GM18951 (cell line): ENCODE measurements around the gene GALNT17.

Source experiments
- POLR2A ChIP-seq: IDR thresholded peaks from 4 replicates; pipeline ENCODE4 v1.6.1; 2011; ENCODE audit warnings: mild to moderate bottlenecking; ENCODE audit not compliant: insufficient read length, insufficient read depth; ENCODE audit errors: extremely low read depth
- in situ Hi-C: fragments of 300-500 bp; cut with MboI; formaldehyde crosslinking; loops from one replicate; pipeline ENCODE4 v1.12.0; 2022; ENCODE audit warnings: low sequenced_read_pairs, mixed read lengths, inconsistent platforms; ENCODE audit not compliant: unreplicated experiment

Gene GALNT17

GRCh38 chr7:71363627-71364026, 231.7 kb downstream of the GALNT17 start:
- in situ Hi-C loops = no loop called here
- no peak for TF ChIP-seq POLR2A

- in situ Hi-C loops = no loop called here
- TF ChIP-seq POLR2A = no peak
These were observed 232.6 kb downstream of the GALNT17 start for GRCh38 chr7:71364551-71364950.

- no peak for TF ChIP-seq POLR2A
- in situ Hi-C loops = no loop called here
These were observed 241.0 kb downstream of the GALNT17 start for GRCh38 chr7:71372991-71373390.

GRCh38 chr7:71377062-71377461, 245.1 kb downstream of the GALNT17 start:
- TF ChIP-seq POLR2A = no peak
- in situ Hi-C loops = no loop called here

- no peak for TF ChIP-seq POLR2A
- in situ Hi-C loops = no loop called here
These were observed 245.5 kb downstream of the GALNT17 start for GRCh38 chr7:71377469-71377868.

- no peak for TF ChIP-seq POLR2A
- in situ Hi-C loops = no loop called here
These were observed 252.2 kb downstream of the GALNT17 start for GRCh38 chr7:71384094-71384493.

- TF ChIP-seq POLR2A = no peak
- in situ Hi-C loops = no loop called here
These were observed 253.4 kb downstream of the GALNT17 start for GRCh38 chr7:71385330-71385729.

GRCh38 chr7:71386152-71386785, 254.3 kb downstream of the GALNT17 start:
- no peak for TF ChIP-seq POLR2A
- in situ Hi-C loops = no loop called here

- TF ChIP-seq POLR2A = no peak
- in situ Hi-C loops = no loop called here
These were observed 256.2 kb downstream of the GALNT17 start for GRCh38 chr7:71388181-71388580.

GRCh38 chr7:71389976-71390375, 258.0 kb downstream of the GALNT17 start:
- in situ Hi-C loops = no loop called here
- TF ChIP-seq POLR2A = no peak

GRCh38 chr7:71393661-71394060, 261.7 kb downstream of the GALNT17 start:
- in situ Hi-C loops = no loop called here
- no peak for TF ChIP-seq POLR2A

- no peak for TF ChIP-seq POLR2A
- in situ Hi-C loops = no loop called here
These were observed 270.7 kb downstream of the GALNT17 start for GRCh38 chr7:71402684-71403083.

- in situ Hi-C loops = no loop called here
- no peak for TF ChIP-seq POLR2A
These were observed 271.4 kb downstream of the GALNT17 start for GRCh38 chr7:71403202-71403946.

GRCh38 chr7:71404726-71405345, 272.9 kb downstream of the GALNT17 start:
- no peak for TF ChIP-seq POLR2A
- in situ Hi-C loops = no loop called here
